Spleen (tissue), 11 donors: ENCODE data around the gene PLA2G4D. TPM values are rescaled to one million over a fixed set of nuclear protein-coding genes. Genes with fewer than 3 reads are reported as not detected.

Source experiments
- DNase-seq: peaks from one replicate; pipeline ENCODE4 v3.0.0-alpha.2; 2020
- H3K27ac ChIP-seq, 8 donors: fragments of 200-600 bp; sonication (generic) in 7 of 8; 1 replicate in 4 of 8; 2 replicates in 4 of 8; pipeline versions ENCODE4 v1.5.0 to v1.8.0; 2016 to 2021; ENCODE audit warnings: inconsistent platforms in 4 of 8, mild to moderate bottlenecking in 4 of 8, moderate library complexity in 1 of 8
- H3K27me3 ChIP-seq, 7 donors: fragments of 200-600 bp; sonication (generic) in 6 of 7; replicated peaks in 1 of 7; 1 replicate in 4 of 7; 2 replicates in 3 of 7; pipeline versions ENCODE4 v1.5.0 to v1.8.0; 2016 to 2021; ENCODE audit warnings: inconsistent platforms in 3 of 7, mild to moderate bottlenecking in 1 of 7
- H3K36me3 ChIP-seq, 6 donors: fragments of 200-600 bp; sonication (generic) in 5 of 6; 1 replicate in 4 of 6; 2 replicates in 2 of 6; pipeline versions ENCODE4 v1.5.0 to v1.8.0; 2016 to 2021; ENCODE audit warnings: inconsistent platforms in 2 of 6
- H3K4me1 ChIP-seq, 6 donors: fragments of 200-600 bp; sonication (generic) in 5 of 6; 1 replicate in 3 of 6; 2 replicates in 3 of 6; pipeline versions ENCODE4 v1.5.0 to v1.8.0; 2016 to 2021; ENCODE audit warnings: inconsistent platforms in 3 of 6
- H3K4me3 ChIP-seq, 8 donors: fragments of 200-600 bp; sonication (generic) in 7 of 8; 1 replicate in 4 of 8; 2 replicates in 4 of 8; pipeline versions ENCODE4 v1.5.0 to v1.8.0; 2016 to 2021; ENCODE audit warnings: inconsistent platforms in 4 of 8, mild to moderate bottlenecking in 4 of 8, moderate library complexity in 2 of 8
- H3K9me3 ChIP-seq, 8 donors: fragments of 200-600 bp; sonication (generic) in 7 of 8; 1 replicate in 4 of 8; 2 replicates in 4 of 8; pipeline versions ENCODE4 v1.5.0 to v1.8.0; 2016 to 2021; ENCODE audit warnings: inconsistent platforms in 4 of 8
- POLR2A ChIP-seq, 3 donors: fragments of 450-650 bp; IDR thresholded peaks; one replicate each; pipeline ENCODE4 v1.5.1; 2017; ENCODE audit warnings: antibody characterized with exemption in 3 of 3, mild to moderate bottlenecking in 1 of 3
- POLR2AphosphoS5 ChIP-seq, 3 donors: sonication (generic); formaldehyde crosslinking; IDR thresholded peaks; one replicate each; pipeline ENCODE4 v1.5.1; 2017; ENCODE audit warnings: antibody characterized with exemption in 3 of 3
- WGBS, 5 donors: extraction: QIAGEN DNeasy Blood & Tissue Kit in 3 of 5; methylation state at CpG; one replicate each; pipeline versions ENCODE4 v1.1.5 to v1.1.7; 2013 to 2018; 5-methylcytosine and 5-hydroxymethylcytosine counted together
- intact Hi-C: fragments of 100-400 bp; cut with DNase I; formaldehyde crosslinking; loops from one replicate; pipeline ENCODE4 v1.15.0; 2023; ENCODE audit warnings: low total_unique reads
- polyA plus RNA-seq, 3 donors: library from polyadenylated mRNA; stranded (reverse); fragments of 200-250 nt; gene quantifications; one replicate each; pipeline ENCODE4 v1.2.1, GENCODE V29; 2013
- total RNA-seq, 7 donors: library from RNA; depleted of rRNA in 3 of 7; stranded (reverse); fragments of >200 nt in 3 of 7; fragmentation: NEBNext Ultra II Directional in 4 of 7; extraction: Animal tissue kit (Norgen Biotek cat#: 25700) in 4 of 7; gene quantifications; one replicate each; pipeline versions ENCODE4 v1.1.0 to v1.2.1, GENCODE V29; 2016 to 2021
- TF ChIP-seq, protein P1 (sequence below), 11 experiments: fragments of 200-600 bp in 7 of 11; fragments of 450-650 bp in 4 of 11; sonication (generic) in 4 of 11; IDR thresholded peaks in 8 of 11; conservative IDR thresholded peaks in 3 of 11; 1 replicate in 7 of 11; 2 replicates in 4 of 11; pipeline versions ENCODE4 v1.4.0 to v1.8.0; 2016 to 2021; ENCODE audit warnings: antibody characterized with exemption in 11 of 11, inconsistent platforms in 4 of 11, mild to moderate bottlenecking in 1 of 11
- donor health status: healthy with polysubstance abuse.
- donor health status: DM: no; HTN: no; CAD: no; lungs with moderate emphysema.
- donor health status: DM: no; HTN: no; CAD: no.
- donor health status: Bipolar disorder and iron deficiency.
- donor health status: healthy.
- donor health status: DM: no; HTN: no; CAD: no.
- donor health status: DM: yes; HTN: yes; CAD: no.

The PLA2G4D gene
- total and polyA plus RNA-seq, 10 donors = not detected

DNA sequence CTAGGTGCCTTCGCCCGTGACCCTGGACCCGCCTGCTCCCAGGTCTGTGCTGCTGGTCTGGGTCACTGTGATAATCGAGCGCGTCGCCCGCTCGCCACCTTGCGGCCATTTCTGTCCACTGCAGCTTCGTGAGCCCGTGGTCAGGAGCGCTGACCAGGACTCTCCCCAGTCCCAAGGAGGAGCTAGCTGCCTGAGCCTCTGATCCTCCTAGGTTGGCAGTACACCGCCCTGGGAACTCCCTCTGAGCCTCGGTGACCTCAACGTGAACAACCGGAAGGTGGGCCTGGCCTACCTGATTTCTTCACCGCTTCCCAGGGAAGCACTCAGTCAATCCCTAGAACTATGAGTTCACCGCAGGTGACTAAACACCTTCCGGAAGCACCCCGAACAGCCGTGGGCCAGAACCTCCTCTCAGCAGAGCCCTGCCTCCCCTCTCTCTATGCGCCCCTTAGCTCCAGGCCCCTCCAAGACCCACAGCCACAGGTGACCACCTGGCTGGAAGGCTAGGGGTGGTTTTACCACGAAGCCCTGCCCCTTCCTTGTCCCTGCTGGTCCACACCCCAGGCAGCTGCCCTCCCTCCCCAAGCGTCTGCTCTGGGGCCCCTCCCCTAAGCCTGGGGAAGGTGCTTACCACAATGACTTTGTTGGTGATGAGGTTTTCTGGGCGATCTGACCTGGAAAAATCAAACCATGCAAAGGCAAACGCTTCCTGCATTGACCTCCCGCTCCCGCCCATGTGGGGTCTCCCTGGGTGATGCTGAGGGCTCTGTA is 9.7 kb downstream of the PLA2G4D start:
- Histone ChIP-seq H3K4me1 (peaks cover 0 to 11% (median 6%) of the 10 kb centered on the region in 6 donors), H3K4me3 (no peak overlapping the region), H3K36me3 (no peaks in the 10 kb centered on the region), H3K27ac (no peak overlapping the region), H3K27me3 (peaks cover 0 to 79% (median 20%) of the 10 kb centered on the region in 7 donors), H3K9me3 (no peaks in the 10 kb centered on the region)
- peak; percentile 90 for DNase-seq
- intact Hi-C loops = no loop called here
- WGBS, 5 donors = 18 to 32% (median 26%) methylated on average over 14 to 29 of the region's 29 CpGs
- TF ChIP-seq POLR2A (IDR thresholded peaks at IDR 0.05) (no peak), POLR2AphosphoS5 (IDR thresholded peaks at IDR 0.05) (peak in 1 of 3 donors; percentile 23)
- TF ChIP-seq, protein P1, sequence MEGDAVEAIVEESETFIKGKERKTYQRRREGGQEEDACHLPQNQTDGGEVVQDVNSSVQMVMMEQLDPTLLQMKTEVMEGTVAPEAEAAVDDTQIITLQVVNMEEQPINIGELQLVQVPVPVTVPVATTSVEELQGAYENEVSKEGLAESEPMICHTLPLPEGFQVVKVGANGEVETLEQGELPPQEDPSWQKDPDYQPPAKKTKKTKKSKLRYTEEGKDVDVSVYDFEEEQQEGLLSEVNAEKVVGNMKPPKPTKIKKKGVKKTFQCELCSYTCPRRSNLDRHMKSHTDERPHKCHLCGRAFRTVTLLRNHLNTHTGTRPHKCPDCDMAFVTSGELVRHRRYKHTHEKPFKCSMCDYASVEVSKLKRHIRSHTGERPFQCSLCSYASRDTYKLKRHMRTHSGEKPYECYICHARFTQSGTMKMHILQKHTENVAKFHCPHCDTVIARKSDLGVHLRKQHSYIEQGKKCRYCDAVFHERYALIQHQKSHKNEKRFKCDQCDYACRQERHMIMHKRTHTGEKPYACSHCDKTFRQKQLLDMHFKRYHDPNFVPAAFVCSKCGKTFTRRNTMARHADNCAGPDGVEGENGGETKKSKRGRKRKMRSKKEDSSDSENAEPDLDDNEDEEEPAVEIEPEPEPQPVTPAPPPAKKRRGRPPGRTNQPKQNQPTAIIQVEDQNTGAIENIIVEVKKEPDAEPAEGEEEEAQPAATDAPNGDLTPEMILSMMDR (IDR thresholded peaks at IDR 0.05 in 8 of 11, conservative IDR thresholded peaks at IDR 0.05 in 3 of 11) = peak; percentile 75 to 94 (median 88)

DNA sequence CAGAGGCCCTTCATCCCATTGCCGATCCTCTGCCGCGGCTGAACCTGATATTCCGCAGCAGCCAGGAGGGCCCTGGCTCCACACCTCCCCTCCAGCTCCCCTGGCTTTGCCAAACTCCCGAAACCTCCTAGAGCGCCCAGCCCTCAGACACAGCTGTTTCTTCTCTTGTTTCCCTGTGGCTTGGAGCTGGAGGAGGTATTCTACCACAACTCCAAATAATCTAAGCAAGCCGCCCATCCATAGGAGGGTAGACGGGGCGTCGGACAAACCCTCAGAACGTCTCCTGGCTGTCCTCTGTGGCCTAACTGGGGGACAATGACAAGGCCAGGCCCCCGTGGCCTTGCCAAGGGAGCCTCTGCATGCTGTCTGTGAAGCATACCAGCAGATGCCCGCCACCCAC is 10.4 kb downstream of the PLA2G4D start:
- Histone ChIP-seq H3K27ac (no peak overlapping the region), H3K9me3 (no peaks in the 10 kb centered on the region), H3K27me3 (peaks cover 0 to 82% (median 21%) of the 10 kb centered on the region in 7 donors), H3K4me3 (no peak overlapping the region), H3K4me1 (peaks cover 0 to 11% (median 6%) of the 10 kb centered on the region in 6 donors), H3K36me3 (no peaks in the 10 kb centered on the region)
- intact Hi-C loops = no loop called here
- WGBS, 5 donors = 83 to 92% (median 89%) methylated on average over 12 to 13 of the region's 13 CpGs
- no peak for DNase-seq
- no peak for TF ChIP-seq POLR2AphosphoS5 (IDR thresholded peaks at IDR 0.05)
- no peak for TF ChIP-seq POLR2A (IDR thresholded peaks at IDR 0.05)
- TF ChIP-seq, protein P1 (IDR thresholded peaks at IDR 0.05 in 8 of 11, conservative IDR thresholded peaks at IDR 0.05 in 3 of 11) = no peak

GRCh38 chr15:42083605-42083908 is 10.8 kb downstream of the PLA2G4D start:
- no peak for DNase-seq
- TF ChIP-seq POLR2A (IDR thresholded peaks at IDR 0.05) (no peak), POLR2AphosphoS5 (IDR thresholded peaks at IDR 0.05) (no peak)
- TF ChIP-seq, protein P1 (IDR thresholded peaks at IDR 0.05 in 8 of 11, conservative IDR thresholded peaks at IDR 0.05 in 3 of 11) = no peak
- H3K27ac ChIP-seq = no peak overlapping the region
- peaks cover 0 to 79% (median 21%) of the 10 kb centered on the region in 7 donors for H3K27me3 ChIP-seq
- no peaks in the 10 kb centered on the region for H3K9me3 ChIP-seq
- H3K4me3 ChIP-seq = no peak overlapping the region
- 87 to 96% (median 89%) methylated on average over 3 of the region's 3 CpGs for WGBS, 5 donors
- H3K36me3 ChIP-seq = no peaks in the 10 kb centered on the region
- intact Hi-C loops = no loop called here
- peaks cover 0 to 11% (median 6%) of the 10 kb centered on the region in 6 donors for H3K4me1 ChIP-seq

GRCh38 chr15:42082823-42083604 is 11.3 kb downstream of the PLA2G4D start:
- TF ChIP-seq, protein P1 (IDR thresholded peaks at IDR 0.05 in 8 of 11, conservative IDR thresholded peaks at IDR 0.05 in 3 of 11) = no peak
- TF ChIP-seq POLR2A (IDR thresholded peaks at IDR 0.05) (no peak), POLR2AphosphoS5 (IDR thresholded peaks at IDR 0.05) (no peak)
- intact Hi-C loops = no loop called here
- Histone ChIP-seq H3K36me3 (no peaks in the 10 kb centered on the region), H3K4me1 (peaks cover 0 to 11% (median 6%) of the 10 kb centered on the region in 6 donors), H3K9me3 (no peaks in the 10 kb centered on the region), H3K27ac (no peak overlapping the region), H3K27me3 (peaks cover 0 to 74% (median 21%) of the 10 kb centered on the region in 7 donors), H3K4me3 (no peak overlapping the region)
- DNase-seq = no peak
- WGBS, 5 donors = 83 to 92% (median 86%) methylated on average over 16 to 17 of the region's 17 CpGs
